NOMO-1 treated with dmso at 0.1 percent for 144 hours (cell line): ENCODE results near the gene GSG1L2.
A peak's percentile ranks its signal among the peaks of the same experiment; 100 is the strongest.

Experiments used
- DNase-seq: peaks from one replicate; lab custom pipeline; 2025; ENCODE audit not compliant: unreplicated experiment; lab: John Stamatoyannopoulos, UW

Gene GSG1L2

GRCh38 chr17:9821921-9822320, at the start of gene GSG1L2:
GSG1L2 (minus strand) TSS chr17:9822079; CDS start chr17:9822071, 8 bp downstream.
- DNase-seq = no peak

GRCh38 chr17:9868552-9868951, 46.7 kb upstream of the GSG1L2 start:
- no peak for DNase-seq

GRCh38 chr17:9865586-9865985, 43.7 kb upstream of the GSG1L2 start:
- DNase-seq = peak; percentile 16

DNA sequence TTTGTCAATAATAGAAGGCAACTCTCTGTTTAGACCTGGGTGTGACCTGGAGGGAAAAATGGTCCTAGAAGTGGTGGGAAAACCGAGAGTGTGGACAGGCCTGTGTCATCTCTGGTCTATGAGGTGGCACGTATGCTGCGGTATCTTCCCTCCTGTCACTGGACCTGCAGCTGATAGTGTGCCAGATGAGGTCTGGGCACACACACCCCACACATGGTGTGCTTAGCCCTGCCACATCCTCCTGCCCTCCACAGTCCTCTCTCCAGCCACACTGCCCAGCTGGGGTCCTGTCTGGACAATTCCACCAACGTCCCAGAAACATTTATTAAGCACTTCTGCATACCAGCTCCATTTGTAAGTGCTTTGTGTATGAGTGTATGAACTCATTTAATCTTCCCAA, 41.1 kb upstream of the GSG1L2 start:
- DNase-seq = no peak

- no peak for DNase-seq
Measured at GRCh38 chr17:9862220-9862619, 40.3 kb upstream of the GSG1L2 start.

- no peak for DNase-seq
Measured at GRCh38 chr17:9860851-9861250, 39.0 kb upstream of the GSG1L2 start.

- no peak for DNase-seq
Measured at GRCh38 chr17:9859781-9860180, 37.9 kb upstream of the GSG1L2 start.

- DNase-seq = no peak
Measured at GRCh38 chr17:9855036-9855435, 33.2 kb upstream of the GSG1L2 start.

- DNase-seq = no peak
Measured at GRCh38 chr17:9854255-9854654, 32.4 kb upstream of the GSG1L2 start.

DNA sequence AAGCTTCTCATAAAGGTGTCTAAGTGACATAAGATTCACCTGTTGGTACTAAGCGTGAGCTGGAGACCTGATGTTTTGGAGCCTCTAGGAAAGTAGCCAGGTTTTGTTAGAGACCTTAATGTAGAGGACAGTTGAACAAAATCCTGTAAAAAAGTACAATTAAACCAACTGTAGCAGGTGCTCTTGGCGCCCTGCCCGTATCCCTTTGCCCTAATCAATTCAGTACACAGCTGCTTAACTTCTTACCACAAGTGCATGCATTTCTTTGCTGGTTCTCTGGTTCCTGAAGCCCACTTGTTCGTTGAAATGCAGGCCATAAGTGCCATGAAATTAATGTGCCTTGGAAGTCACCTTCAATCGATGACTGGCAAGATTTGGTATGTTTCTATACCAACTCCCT, 28.3 kb upstream of the GSG1L2 start:
- DNase-seq = no peak

GRCh38 chr17:9845306-9845705, 23.4 kb upstream of the GSG1L2 start:
- no peak for DNase-seq

GRCh38 chr17:9844153-9844552, 22.3 kb upstream of the GSG1L2 start:
- DNase-seq = no peak

- DNase-seq = no peak
Measured at GRCh38 chr17:9843152-9844010, 21.5 kb upstream of the GSG1L2 start.

DNA sequence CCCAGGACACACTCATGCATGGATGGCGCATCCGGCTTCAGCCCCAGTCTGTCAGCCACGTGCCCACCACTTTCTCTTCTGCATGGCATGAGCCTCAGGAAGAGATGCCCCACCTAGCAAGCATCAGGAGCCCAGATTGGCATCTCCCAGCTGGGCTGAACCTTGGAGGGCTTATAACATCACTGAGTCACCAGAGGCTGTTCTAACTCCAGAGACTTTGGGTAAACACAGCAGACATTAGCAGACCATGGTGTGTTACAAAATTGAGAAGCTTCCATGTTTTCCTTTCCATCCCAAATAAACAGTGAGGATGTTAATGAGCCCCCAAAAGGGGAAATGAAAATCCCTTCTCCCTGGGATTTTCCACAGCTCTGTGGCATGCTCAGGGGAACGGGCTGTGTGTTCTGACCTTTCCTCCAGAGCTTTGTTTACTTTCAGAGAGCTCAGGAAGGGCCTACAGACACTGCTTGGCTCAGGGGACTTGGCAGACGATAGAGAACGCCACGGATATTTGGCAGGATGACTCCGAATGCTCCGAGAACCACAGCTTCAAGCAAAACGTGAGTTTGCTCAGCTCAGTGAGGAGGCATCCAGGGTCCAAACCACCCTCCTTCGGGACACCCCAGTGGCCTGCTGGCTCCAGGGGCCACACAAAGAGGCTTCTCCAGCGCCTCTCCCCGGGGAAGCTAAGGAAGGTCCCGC, 20.3 kb upstream of the GSG1L2 start:
- DNase-seq = no peak

GRCh38 chr17:9839433-9839832, 17.6 kb upstream of the GSG1L2 start:
- no peak for DNase-seq

- no peak for DNase-seq
Measured at GRCh38 chr17:9837551-9838471, 15.9 kb upstream of the GSG1L2 start.

- DNase-seq = no peak
Measured at GRCh38 chr17:9833922-9834321, 12.0 kb upstream of the GSG1L2 start.

DNA sequence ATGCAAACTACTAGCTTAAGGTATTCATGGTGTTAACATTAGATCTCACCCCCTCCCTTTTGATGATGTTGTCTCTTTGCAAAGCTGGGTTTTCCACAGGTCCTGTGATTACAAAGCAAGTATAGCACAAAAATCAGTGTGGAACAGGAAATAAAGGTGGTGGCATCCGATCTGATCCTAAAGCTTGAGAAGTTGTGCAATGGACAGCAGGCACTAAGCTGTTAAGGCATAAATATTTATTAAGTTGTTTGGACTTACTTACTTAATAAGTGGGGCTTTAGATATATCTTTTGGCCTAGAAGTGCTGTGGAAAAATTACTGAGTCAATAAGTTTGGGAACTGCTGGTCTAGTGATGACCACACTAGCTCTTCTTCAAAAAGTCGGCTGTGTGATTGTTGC, 8.8 kb upstream of the GSG1L2 start:
- DNase-seq = no peak

DNA sequence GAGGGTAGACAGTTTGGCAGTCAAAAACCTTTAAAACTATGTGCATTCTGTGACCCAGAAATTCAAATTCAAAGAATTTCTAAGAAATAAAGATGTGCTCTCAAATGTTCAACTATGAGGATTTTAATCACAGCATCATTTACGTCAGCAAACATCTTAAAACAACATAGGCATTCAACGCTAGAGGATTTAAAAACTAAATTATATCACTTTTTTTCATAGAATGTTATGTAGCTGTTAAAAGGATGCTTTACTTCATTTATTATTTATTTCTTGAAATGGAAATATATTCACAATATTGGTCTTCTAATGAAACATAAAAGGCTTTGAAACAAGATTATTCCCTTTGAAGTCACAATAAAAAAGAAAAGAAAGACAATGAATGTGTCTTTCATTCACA, 7.5 kb upstream of the GSG1L2 start:
- DNase-seq = no peak

- DNase-seq = no peak
Measured at GRCh38 chr17:9828296-9829295, 6.7 kb upstream of the GSG1L2 start.
